Activated CD4-positive, alpha-beta T cell treated with anti-CD3 and anti-CD28 coated beads, Interleukin-2, Interleukin-4, amounts not matched to agents 100 ng/mL and 50 ng/mL, durations not matched to agents 16 hours and 8 hours (primary cell): ENCODE data around the gene SCYL3.
"Not testable (repeated sequence)": the region's sequence is repeated elsewhere in the genome, so short reads cannot be mapped to it uniquely, and the experiment has no call there.

Experiments
- DNase-seq: peaks from one replicate; pipeline ENCODE4 v3.0.0-alpha.2; 2020; ENCODE audit warnings: low spot score

SCYL3 gene

DNA sequence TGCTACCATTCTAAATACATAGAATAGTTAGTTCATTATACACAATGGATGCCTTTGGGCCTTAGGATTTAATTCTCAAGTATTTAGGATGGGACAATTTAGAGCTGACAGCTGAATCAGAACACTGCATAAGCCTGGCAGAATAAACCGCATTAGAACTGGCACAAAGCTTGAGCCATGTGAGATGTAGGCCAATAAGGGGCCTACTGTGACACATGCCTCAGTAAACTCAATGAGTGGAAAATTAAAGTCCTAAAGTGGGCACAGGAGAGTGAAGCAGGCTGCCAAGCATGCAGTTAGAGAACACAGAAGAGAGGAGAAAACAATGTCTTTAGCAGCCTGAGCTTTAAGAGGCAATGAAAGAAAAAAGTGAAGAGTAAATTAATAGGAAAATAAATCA, 24.3 kb downstream of the SCYL3 start:
- no peak for DNase-seq

DNA sequence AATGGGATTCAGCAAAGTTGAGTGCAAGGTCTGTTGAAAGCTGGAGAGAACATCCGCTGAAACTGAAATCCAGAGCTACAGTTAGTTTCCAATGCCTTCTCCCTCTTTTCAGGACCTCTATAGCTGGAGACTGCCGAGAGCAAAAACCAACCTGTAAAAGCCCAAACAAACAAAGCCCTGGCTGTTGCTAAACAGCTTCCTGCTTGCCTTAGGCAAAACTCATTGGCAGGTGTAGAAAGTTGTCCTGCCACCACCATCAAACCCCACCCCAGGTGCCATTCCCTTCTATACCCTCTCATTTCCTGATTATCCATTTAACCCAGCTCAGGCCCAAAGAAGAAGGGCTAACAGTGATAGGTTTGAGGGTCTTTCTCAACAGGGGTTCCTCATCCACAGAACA, 24.7 kb downstream of the SCYL3 start:
- DNase-seq = no peak

DNA sequence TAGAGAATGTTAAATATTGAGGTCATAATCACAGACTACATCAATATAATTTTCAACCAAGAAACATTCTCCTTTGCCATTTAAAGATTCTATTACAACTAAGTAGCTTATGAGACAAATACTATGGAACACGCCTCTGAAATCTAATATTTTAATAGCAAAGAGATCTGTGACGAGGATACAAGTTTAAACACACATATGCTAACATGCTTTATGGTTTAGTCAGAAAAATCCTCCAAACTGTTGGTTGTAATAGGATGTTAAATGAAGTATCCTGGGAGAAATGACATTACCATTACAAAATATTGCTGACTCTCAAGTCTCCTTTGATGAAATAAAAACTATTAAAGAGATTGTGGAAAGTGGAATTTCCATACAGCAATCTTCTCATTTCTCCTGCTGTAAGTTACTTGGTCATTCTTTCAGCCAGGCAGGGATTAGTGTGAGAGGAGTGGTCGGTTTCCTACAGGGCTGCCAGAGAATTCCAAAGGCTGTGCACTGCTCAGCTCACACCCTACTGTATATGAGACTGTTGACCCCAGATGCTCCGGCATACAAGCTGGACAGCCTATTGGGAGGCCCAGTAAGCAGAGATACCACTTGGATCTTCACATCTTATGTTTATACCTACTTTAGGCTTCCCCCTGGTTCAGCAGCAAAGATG, 26.6 kb downstream of the SCYL3 start:
- DNase-seq = no peak

DNA sequence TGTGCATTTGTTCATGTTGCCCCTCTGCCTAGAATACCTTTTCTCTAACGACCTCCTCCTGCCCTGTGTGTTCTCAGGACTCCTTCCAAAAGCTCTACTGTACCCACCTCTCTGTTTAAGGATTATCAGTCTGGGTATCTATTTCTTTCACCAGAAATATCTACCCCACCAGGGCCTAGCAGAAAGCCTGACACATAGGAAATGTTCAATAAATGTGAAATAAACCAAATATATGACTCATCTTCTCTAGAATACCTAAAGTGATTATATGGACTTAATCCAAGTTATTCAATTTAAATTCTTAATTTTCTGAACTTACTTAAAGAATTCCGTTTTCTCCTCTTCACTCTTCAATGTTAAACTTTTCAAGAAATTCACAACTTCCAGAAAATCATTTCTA, 27.1 kb downstream of the SCYL3 start:
- no peak for DNase-seq

DNA sequence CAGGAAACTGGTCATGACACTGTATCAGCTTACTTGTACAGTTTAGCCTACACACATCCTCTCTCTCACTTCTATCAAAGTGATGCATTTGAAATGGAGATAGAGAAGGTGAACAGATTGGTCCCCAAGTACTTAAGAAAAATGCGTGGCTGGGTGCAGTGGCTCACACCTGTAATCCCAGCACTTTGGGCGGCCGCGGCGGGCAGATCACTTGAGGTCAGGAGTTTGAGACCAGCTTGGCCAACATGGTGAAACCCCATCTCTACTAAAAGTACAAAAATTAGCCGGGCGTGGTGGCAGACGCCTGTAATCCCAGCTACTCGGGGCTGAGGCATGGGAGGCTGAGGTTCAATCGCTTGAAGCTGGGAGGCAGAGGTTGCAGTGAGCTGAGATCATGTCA, 29.2 kb downstream of the SCYL3 start:
- not testable (repeated sequence) for DNase-seq

DNA sequence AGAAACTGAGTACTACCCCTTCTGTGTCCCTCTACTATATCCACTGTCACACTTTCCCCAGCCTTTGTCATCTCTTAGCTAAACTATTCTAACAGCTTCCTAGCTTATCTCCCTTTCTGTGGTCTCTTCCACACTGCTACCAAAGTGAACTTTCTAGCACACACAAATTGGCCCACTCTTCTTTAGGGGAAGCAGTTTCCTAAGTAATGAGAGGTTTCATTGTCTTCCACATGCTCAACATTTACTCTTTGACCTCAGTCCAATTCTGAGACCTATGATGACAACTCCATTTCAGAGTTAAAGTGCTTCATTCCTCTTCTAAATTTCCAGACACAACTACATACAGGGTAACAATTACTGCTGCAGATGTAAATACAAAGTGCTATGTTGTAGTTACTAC, 32.9 kb downstream of the SCYL3 start:
- DNase-seq = no peak

DNA sequence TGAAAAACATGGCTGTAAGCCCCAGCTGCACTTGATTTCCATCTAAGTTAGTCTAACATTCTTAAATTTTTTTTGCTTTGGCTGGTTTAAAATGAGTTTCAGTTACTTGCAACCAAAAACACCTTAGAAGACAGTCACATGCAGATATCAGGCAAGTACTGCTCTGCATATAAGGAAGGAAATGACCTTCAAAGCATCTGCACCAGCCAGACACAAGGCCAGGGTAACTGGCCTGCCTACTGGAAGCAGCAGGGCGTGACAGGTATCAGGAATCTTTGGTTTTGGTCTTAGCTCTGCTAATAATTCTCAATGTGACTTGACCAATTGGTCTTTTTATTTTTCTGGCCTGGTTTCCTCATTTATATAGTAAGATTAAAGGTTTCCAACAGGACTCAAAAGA, 33.5 kb downstream of the SCYL3 start:
- DNase-seq = no peak

DNA sequence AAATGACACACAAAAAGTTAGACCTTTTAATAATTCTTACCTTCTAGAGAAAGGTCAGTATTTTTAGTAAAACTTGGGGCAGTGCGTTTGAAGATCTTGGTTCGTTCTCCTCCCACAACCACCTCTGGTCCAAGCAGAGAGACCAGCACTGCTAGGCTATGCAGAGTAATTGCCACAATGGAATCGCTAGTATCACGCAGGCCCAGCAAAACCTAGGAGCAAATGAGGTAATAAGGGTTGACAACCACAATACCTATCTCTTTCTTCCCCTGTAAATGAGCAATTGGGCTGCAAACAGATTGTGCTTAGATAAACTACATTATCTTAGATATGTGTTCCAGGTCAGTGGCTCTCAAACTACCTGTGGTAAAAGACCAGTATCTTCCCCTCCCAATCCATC, 34.7 kb downstream of the SCYL3 start:
- DNase-seq = no peak

DNA sequence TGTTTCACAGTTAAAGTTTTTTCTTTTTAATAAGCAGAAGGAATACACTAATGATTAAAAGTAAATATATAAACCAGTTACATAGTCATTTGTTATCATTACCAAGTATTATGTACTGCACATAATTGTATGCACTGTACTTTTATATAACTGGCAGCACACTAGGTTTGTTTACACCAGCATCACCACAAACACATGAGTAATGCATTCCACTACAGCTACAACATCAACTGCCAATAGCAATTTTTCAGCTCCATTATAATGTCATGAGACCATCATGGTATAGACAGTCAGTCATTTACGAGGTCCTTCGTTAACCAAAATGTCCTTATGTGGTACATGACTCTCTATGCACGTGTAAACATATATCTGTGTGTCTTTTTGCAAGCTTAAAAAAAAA, 35.2 kb downstream of the SCYL3 start:
- DNase-seq = no peak

DNA sequence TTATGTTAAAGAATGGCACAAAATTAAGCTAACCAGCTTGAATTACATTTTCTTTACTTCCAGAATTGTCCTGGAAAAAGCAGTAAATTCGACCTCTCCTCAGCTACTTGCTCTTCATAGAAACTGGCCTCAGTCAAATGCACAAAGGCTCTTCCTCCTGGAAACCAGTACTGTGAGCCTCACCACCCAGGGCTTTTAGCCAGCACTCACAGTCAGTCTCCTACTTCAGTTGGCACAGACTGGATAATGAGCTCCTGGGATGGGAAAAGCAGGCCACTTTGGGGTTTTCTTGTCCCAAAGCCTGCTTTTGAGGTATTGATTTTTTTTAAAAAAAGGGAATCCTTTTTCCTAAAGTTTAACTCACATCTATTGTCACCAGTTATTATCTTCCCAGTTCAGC, 40.4 kb downstream of the SCYL3 start:
- no peak for DNase-seq

DNA sequence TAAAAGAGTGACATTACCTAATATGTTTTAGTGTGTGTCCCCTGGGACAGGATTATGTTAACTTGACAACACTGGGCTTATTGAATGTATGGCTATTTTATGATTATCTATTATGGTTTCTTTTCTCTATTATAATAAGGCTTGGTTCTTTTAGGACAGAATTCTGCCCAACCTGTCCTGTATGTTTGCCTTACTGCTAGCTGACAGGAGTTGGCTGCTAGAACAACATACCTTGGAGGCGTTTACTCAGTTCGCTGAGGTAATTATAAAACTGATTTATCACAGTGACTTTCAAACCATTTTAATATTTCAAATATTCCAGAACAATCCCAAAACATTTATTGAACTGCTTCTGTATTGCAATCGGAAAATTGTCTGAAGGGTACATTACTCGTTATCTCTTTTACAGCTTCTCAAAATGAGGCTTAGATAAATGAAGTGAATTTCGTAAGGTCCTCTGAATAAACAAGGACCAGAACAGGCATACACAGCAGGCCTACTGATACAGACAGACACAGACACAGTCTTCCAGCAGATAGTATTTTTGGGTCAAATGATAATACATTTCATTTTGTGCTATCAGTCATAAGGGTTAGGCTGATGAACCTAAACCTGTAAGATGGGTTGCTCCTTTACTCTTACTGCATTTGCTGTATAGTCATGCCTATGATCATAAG, 44.2 kb downstream of the SCYL3 start:
- DNase-seq = no peak

DNA sequence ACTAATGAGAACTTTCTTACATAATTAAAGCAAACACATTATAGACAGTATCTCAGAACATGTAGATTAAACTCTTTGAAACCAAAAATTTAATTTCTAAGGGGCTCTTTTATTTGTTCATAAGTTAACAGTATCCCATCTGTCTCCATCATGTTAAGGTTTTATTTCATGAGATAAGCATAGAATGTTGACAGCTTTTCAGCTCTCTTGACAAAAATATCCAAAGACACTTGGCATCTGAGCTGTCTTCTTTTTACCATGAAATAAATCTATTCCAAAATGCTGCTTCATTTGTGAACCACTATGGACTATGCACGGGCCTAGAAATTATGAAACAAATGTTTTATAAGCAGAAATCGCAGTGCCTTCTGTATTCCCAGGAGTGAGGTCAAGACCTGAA, 45.2 kb downstream of the SCYL3 start:
- DNase-seq = no peak

DNA sequence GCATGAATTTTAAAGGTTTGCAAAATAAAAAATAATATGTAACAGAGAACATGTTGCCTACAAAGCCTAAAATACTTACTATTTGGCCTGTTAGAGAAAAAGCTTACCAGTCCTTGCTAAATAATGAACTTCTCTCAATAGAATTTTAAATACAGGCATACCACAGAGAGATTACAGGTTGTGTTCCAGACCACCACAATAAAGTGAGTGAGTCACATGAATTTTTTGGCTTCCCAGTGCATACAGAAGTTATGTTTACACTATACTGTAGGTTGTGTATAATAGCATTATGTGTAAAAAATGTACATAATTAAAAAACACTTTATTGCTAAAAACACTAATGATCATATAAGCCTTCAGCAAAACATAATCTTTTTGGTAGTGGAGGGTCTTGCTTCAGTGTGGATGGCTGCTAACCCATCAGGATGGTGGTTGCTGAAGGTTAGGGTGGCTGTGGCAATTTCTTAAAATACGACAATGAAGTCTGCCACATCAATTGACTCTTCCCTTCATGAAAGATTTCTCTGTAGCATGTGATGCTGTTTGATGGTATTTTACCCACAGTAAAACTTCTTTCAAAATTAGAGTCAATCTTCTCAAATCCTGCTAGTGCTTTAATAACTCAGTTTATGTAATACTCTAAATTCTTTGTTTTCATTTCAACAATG, 48.6 kb downstream of the SCYL3 start:
- DNase-seq = no peak

DNA sequence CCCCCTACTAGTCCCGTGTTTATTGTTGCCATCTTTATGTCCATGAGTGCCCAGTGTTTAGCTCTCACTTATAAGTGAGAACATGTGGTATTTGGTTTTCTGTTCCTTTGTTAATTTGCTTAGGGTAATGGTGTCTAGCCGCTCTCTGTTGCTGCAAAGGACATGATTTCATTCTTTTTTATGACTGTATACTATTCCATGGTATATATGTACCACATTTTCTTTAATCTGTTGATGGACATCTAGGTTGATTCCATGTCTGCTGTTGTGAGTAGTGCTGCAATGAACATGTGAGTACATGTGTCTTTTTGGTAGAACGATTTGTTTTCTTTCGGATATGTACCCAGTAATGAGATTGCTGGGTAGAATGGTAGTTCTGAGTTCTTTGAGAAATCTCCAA, 54.8 kb downstream of the SCYL3 start:
- DNase-seq = no peak

DNA sequence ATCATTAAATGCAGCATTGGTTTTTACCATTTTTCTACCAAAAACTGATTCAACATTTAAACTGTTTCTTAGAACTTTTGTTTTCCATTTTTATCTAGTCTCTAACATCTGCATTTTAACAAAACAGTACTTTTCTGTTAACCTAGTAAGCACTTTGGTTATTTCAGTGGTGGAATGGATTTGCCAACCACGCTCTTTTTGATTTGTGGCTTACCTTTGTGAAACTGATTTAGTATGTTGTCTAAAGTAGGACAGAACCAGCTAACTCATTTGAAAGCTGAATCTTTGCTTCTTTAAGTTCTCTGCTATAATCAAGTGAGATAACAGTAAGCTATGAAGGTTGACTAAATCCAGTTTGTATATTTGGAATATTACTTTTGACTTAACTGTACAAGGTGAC, 57.5 kb downstream of the SCYL3 start:
- no peak for DNase-seq

DNA sequence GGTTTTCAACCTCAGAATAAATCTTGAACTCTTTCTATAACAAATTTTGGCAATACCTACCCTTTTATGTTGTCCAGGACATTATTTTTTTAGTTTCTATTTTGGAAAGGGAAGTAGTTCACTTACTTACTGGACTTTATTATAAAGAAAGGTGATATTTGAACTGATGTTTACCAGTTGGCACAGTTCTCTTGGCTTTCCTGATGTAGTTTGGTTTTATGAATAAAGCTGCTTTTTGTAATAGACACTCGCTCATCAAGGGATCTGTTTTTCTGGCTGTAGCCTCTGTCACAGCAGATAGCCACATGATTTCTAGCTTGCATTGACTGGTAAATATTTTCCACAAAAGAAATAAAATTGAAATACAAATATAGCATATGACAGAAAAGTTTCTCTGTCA, 58.0 kb downstream of the SCYL3 start:
- no peak for DNase-seq

DNA sequence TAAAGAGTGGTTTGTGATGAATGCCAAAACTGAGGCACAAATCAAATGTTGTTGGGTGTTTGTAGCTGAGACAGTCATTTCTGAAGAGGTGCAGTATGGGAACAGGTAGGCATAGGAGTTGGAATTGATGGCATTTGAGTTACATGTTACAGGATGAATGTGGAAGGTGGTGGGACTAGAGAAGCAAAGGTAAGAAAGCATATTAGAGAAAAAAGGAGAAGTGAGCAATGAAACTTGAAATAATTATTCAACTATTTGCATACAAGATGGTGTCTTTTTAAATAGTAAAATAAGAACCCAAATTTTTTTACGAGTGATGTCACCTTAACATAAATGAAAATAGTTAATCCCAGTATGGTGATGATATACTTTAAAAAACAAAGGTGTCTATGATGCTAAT, 58.8 kb downstream of the SCYL3 start:
- DNase-seq = no peak

DNA sequence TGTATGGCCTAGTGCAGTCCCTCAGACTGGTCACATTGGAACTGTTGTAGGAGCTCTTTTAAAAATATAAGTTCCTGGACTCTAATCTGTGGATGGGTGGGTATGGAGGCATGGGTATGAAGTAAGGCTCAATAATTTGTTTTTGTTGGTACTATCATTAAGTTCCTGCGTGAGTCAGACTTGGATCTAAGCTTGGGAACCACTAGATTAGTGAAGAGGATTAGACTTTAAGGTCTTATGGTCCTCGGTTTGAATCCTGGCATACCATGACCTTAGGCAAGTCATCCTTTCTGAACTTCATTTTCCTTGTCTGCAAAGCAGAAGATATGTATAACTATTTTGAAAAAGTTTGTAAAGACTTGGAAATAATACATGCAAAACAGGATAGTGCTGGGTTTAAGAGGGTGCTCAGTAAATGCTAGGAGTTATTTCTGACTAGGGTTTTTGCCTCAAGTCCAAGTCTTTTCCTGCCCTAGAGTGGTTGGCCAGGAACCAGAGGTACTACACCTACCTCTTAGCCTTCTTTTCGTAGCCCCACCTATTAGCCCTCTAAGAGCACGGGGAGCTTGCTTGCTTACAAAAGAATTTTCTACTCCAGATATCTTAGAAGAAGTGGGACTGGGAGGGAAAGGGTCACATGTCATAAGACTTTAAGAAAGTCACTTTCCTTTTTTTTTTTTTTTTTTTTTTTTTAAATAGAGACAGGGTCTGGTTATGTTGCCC, 60.4 kb downstream of the SCYL3 start:
- DNase-seq = no peak

DNA sequence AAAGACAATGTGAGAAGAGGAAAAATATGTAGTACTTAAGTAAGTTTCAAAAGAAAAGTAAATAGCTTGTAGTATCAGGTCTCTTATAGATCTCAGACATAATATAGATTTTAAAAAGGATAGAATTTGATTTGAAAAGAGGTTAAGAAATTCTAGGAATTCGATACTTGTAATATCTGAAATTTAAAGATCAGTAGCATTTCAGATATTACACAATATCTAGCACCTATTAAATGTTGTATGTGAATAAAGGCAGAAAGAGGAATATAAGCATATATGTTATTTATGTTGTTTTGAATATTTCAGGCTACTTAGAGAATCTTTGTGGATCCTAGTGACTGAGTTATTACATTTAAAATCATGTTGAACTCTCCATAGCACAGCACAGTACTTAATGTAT, 64.0 kb downstream of the SCYL3 start:
- no peak for DNase-seq

DNA sequence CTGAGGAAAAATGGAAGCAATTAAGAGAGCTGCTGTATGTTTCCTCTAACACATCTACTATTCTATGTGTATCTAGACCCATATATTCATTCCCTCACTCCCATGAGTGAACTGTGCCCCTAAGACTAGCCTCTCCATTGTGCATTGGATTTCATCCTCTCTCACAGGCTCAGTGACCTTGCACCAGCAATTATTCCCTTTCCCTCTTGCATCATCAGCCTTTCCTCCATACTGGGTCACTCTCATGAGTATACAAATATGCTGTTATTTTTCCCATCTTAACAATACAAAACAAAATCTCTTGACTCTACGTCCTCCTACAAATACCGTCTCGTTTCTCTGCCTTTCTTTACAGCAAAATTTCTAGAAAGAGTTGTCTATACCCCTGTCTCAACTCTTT, 69.5 kb downstream of the SCYL3 start:
- no peak for DNase-seq

DNA sequence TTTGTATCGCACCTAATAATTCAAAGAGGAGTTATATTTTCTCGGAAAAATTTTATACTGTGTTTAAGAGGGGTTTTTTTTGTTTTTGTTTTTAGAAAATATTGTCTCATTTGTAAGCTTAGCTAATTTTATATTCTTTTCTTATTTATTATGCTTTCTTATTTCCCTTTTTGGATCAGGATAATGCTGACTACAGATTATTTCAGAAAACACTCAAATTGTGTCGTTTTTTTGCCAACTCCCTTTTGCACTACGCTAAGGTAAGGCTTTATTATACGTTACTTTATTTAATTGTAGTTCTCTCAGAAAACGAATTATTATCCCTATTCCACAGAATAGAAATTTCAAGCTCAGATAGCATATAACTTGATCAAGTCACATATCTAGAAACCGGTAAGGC, 72.2 kb downstream of the SCYL3 start:
- DNase-seq = no peak

DNA sequence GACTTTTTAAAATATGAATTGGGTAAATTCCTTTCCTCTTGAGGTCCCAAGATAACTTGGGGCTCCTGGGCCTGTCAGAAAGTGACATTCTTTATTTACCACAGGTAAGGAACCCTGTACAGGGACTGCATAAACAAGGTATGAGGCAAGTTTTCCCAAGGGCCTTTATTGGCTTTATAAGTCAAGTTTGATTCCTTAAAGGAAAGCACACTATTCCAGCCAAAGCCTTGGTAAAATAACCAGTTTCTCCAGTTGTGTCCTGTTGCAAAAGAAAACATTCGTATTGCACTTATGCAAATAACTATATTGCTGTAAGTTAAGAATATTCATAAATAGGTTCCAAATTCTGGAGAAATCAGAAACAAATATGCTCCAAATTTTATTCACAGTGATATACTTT, 77.1 kb downstream of the SCYL3 start:
- no peak for DNase-seq

DNA sequence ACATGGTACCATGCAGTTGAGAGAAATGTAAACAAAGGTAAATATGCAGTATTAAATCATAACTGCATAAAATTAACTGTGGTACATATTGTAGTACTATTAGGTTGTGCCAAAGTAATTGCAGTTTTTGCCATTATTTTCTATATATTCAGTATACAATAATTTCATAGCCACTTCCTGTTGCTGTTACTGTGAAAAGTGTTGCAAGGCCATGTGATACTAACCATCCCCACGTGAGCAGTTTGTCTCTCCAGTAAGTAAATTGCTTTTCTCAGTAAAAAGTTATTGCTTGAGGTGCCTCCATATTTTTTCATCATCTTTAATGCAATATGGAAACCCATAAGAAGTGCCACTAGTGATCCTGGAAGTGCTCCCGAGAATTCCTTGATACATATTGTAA, 79.4 kb downstream of the SCYL3 start:
- DNase-seq = no peak
